ENCODE data around the gene KRT83.

- TF ChIP-seq POLR2A (IDR thresholded peaks at IDR 0.05; ENCODE audit: low read depth, low read length) (no peak), POLR2AphosphoS5 (IDR thresholded peaks at IDR 0.05; ENCODE audit: low read depth, low read length) (no peak)
These were observed 50.0 kb downstream of the KRT83 start for GRCh38 chr12:52271158-52271557.
